Smooth muscle cell (in vitro differentiated cells): ENCODE measurements around the gene RAP2C. TPM values are rescaled to one million over a fixed set of nuclear protein-coding genes. Genes with fewer than 3 reads are reported as not detected.

ENCODE experiments used
- DNase-seq: peaks from one replicate; lab custom pipeline; 2025; ENCODE audit not compliant: unreplicated experiment; lab: John Stamatoyannopoulos, UW
- H2AFZ ChIP-seq: fragments of 200-600 bp; sonication (generic); 2 replicates; pipeline ENCODE4 v1.6.0; 2016; ENCODE audit warnings: antibody characterized with exemption, low read depth, mild to moderate bottlenecking
- H3F3A ChIP-seq: fragments of 200-600 bp; sonication (generic); 2 replicates; pipeline ENCODE4 v1.6.0; 2017; ENCODE audit warnings: antibody characterized with exemption, low read depth
- H3K27ac ChIP-seq: fragments of 200-600 bp; sonication (generic); 2 replicates; pipeline ENCODE4 v1.5.1; 2016; ENCODE audit warnings: low read depth, mild to moderate bottlenecking
- H3K27me3 ChIP-seq: fragments of 200-600 bp; sonication (generic); 2 replicates; pipeline ENCODE4 v1.6.1; 2016; ENCODE audit warnings: low read depth, mild to moderate bottlenecking
- H3K36me3 ChIP-seq: fragments of 200-600 bp; sonication (generic); 2 replicates; pipeline ENCODE4 v1.5.1; 2016; ENCODE audit warnings: low read depth
- H3K4me1 ChIP-seq: fragments of 200-600 bp; sonication (generic); 2 replicates; pipeline ENCODE4 v1.5.1; 2016; ENCODE audit warnings: low read depth
- H3K4me2 ChIP-seq: fragments of 200-600 bp; sonication (generic); 2 replicates; pipeline ENCODE4 v1.6.0; 2016; ENCODE audit warnings: mild to moderate bottlenecking
- H3K4me3 ChIP-seq: fragments of 200-600 bp; sonication (generic); 2 replicates; pipeline ENCODE4 v1.5.1; 2016; ENCODE audit warnings: mild to moderate bottlenecking
- H3K79me2 ChIP-seq: fragments of 200-600 bp; sonication (generic); 2 replicates; pipeline ENCODE4 v1.6.0; 2016; ENCODE audit warnings: low read depth, mild to moderate bottlenecking
- H3K9ac ChIP-seq: fragments of 200-600 bp; sonication (generic); 2 replicates; pipeline ENCODE4 v1.6.0; 2016; ENCODE audit warnings: low read depth
- H3K9me3 ChIP-seq: fragments of 200-600 bp; sonication (generic); replicated peaks from 2 replicates; pipeline ENCODE4 v1.5.1; 2016; ENCODE audit warnings: low read depth
- H4K20me1 ChIP-seq: fragments of 200-600 bp; sonication (generic); 2 replicates; pipeline ENCODE4 v1.6.0; 2016; ENCODE audit warnings: low read depth
- CTCF ChIP-seq: fragments of 200-600 bp; sonication (generic); IDR thresholded peaks from 2 replicates; pipeline ENCODE4 v1.5.1; 2017; ENCODE audit warnings: borderline replicate concordance, mild to moderate bottlenecking, antibody characterized with exemption; ENCODE audit not compliant: insufficient read depth, poor library complexity, severe bottlenecking
- WGBS: methylation state at CpG from one replicate; pipeline ENCODE4 v1.1.7; 2016; ENCODE audit warnings: low lambda C conversion rate; 5-methylcytosine and 5-hydroxymethylcytosine counted together
- polyA plus RNA-seq: library from polyadenylated mRNA; unstranded; fragments of >200 nt; fragmentation: Nextera tagmentation; extraction: Ambion mirVana; gene quantifications from 2 replicates; pipeline ENCODE4 v1.2.1, GENCODE V29; 2016
- total RNA-seq: library from RNA; depleted of rRNA; stranded (reverse); fragments of >200 nt; gene quantifications from 2 replicates; pipeline ENCODE4 v1.2.3, GENCODE V29; 2014

Gene RAP2C
- total and polyA plus RNA-seq, 2 experiments from 2014 or later = 21.3 to 59.2 TPM

GRCh38 chrX:132187451-132187850, 31.8 kb downstream of the RAP2C start:
- Histone ChIP-seq H3K9ac (no peak overlapping the region), H4K20me1 (no peaks in the 10 kb centered on the region), H3F3A (no peaks in the 10 kb centered on the region), H3K4me2 (no peak overlapping the region), H3K4me3 (no peak overlapping the region), H3K9me3 (no peaks in the 10 kb centered on the region), H3K27ac (no peak overlapping the region), H3K36me3 (no peaks in the 10 kb centered on the region), H3K79me2 (no peaks in the 10 kb centered on the region), H3K27me3 (no peaks in the 10 kb centered on the region), H2AFZ (no peak overlapping the region), H3K4me1 (no peaks in the 10 kb centered on the region)
- WGBS = 65% methylated on average over 4 of the region's 4 CpGs
- DNase-seq = no peak
- TF ChIP-seq CTCF = no peak

GRCh38 chrX:132184871-132185270, 34.4 kb downstream of the RAP2C start:
- Histone ChIP-seq H3K9me3 (no peaks in the 10 kb centered on the region), H2AFZ (no peak overlapping the region), H3K36me3 (no peaks in the 10 kb centered on the region), H3K4me1 (no peaks in the 10 kb centered on the region), H3K9ac (no peak overlapping the region), H3K79me2 (no peaks in the 10 kb centered on the region), H3K4me2 (no peak overlapping the region), H4K20me1 (no peaks in the 10 kb centered on the region), H3K4me3 (no peak overlapping the region), H3K27ac (no peak overlapping the region), H3K27me3 (no peaks in the 10 kb centered on the region), H3F3A (no peaks in the 10 kb centered on the region)
- no peak for TF ChIP-seq CTCF
- 86% methylated on average over 4 of the region's 4 CpGs for WGBS
- no peak for DNase-seq

- Histone ChIP-seq H3K9me3 (no peaks in the 10 kb centered on the region), H3K27me3 (no peaks in the 10 kb centered on the region), H4K20me1 (no peaks in the 10 kb centered on the region), H3K79me2 (no peaks in the 10 kb centered on the region), H3K4me2 (no peak overlapping the region), H3K4me1 (no peaks in the 10 kb centered on the region), H3F3A (no peaks in the 10 kb centered on the region), H3K27ac (no peak overlapping the region), H3K4me3 (no peak overlapping the region), H3K9ac (no peak overlapping the region), H3K36me3 (no peaks in the 10 kb centered on the region), H2AFZ (no peak overlapping the region)
- no peak for TF ChIP-seq CTCF
- 76% methylated on average over 7 of the region's 7 CpGs for WGBS
- DNase-seq = no peak
Observed at GRCh38 chrX:132181364-132181763, 37.9 kb downstream of the RAP2C start.

GRCh38 chrX:132180929-132181328, 38.3 kb downstream of the RAP2C start:
- Histone ChIP-seq H3K9me3 (no peaks in the 10 kb centered on the region), H3K4me2 (no peak overlapping the region), H4K20me1 (no peaks in the 10 kb centered on the region), H3F3A (no peaks in the 10 kb centered on the region), H3K9ac (no peak overlapping the region), H2AFZ (no peak overlapping the region), H3K4me3 (no peak overlapping the region), H3K79me2 (no peaks in the 10 kb centered on the region), H3K27ac (no peak overlapping the region), H3K27me3 (no peaks in the 10 kb centered on the region), H3K4me1 (no peaks in the 10 kb centered on the region), H3K36me3 (no peaks in the 10 kb centered on the region)
- WGBS = 80% methylated on average over 3 of the region's 3 CpGs
- DNase-seq = no peak
- TF ChIP-seq CTCF = no peak
